ENCODE results near the gene RDH16.
"Not testable (repeated sequence)": the region's sequence is repeated elsewhere in the genome, so short reads cannot be mapped to it uniquely, and the experiment has no call there.

RDH16 gene

GRCh38 chr12:56916296-56916995, 41.0 kb downstream of the RDH16 start:
- no peak for FAIRE-seq

DNA sequence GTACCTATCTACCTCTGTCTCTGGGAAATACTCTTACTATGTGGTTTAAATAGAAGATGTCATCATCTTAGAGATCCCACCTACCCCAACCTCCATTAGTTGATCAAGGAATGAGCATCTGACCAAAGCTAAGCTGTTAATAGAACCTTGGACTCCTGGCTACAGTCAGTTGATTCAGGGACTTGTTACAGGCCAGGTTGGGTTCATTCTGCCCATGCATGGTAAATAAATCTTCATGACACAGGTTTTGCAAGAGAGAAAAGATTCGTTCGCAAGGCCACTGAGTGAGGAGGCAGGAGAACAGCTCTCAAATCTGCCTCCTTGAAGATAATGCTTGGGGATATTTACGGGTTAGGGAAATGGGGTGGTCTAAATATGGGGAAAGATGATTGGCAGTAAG, 42.7 kb downstream of the RDH16 start:
- no peak for FAIRE-seq

- peak; percentile 99 for FAIRE-seq
Observed at GRCh38 chr12:56914256-56914655, 43.2 kb downstream of the RDH16 start.

GRCh38 chr12:56909403-56909802, 48.0 kb downstream of the RDH16 start:
- not testable (repeated sequence) for FAIRE-seq

GRCh38 chr12:56908136-56908535, 49.3 kb downstream of the RDH16 start:
- no peak for FAIRE-seq

- no peak for FAIRE-seq
Observed at GRCh38 chr12:56905852-56906251, 51.6 kb downstream of the RDH16 start.

GRCh38 chr12:56903374-56903773, 54.0 kb downstream of the RDH16 start:
- no peak for FAIRE-seq
